HepG2 (cell line): Measurements from ENCODE around the gene SNN. TPM values are rescaled to one million over a fixed set of nuclear protein-coding genes. Genes with fewer than 3 reads are reported as not detected.
A peak's percentile ranks its signal among the peaks of the same experiment; 100 is the strongest.

ENCODE experiments used
- AHR ChIP-seq: IDR thresholded peaks from 2 replicates; pipeline ENCODE4 v1.6.1; 2018; ENCODE audit warnings: missing genetic modification reagents, missing compliant biosample characterization
- HOXA9 ChIP-seq: sonication (generic); formaldehyde crosslinking; IDR thresholded peaks from 2 replicates; pipeline ENCODE4 v1.8.1; 2022; ENCODE audit warnings: missing genetic modification reagents, mild to moderate bottlenecking, moderate library complexity, borderline replicate concordance
- IKZF1 ChIP-seq: fragments of 450-650 bp; IDR thresholded peaks from 2 replicates; pipeline ENCODE4 v1.7.1; 2016
- IRF1 ChIP-seq: sonication (generic); formaldehyde crosslinking; IDR thresholded peaks from 2 replicates; pipeline ENCODE4 v1.4.0; 2020; ENCODE audit warnings: low read depth, mild to moderate bottlenecking, missing genetic modification reagents
- KMT2B ChIP-seq: IDR thresholded peaks from 2 replicates; pipeline ENCODE4 v1.6.1; 2016; ENCODE audit warnings: missing genetic modification reagents, missing compliant biosample characterization
- LBX2 ChIP-seq: sonication (generic); formaldehyde crosslinking; IDR thresholded peaks from 2 replicates; pipeline ENCODE4 v1.5.0; 2020; ENCODE audit warnings: missing genetic modification reagents, mild to moderate bottlenecking, borderline replicate concordance
- NFYB ChIP-seq: sonication (generic); formaldehyde crosslinking; IDR thresholded peaks from 2 replicates; pipeline ENCODE4 v1.4.0; 2020; ENCODE audit warnings: missing genetic modification reagents
- NONO ChIP-seq, 2 experiments: fragments of 450-650 bp in 1 of 2; sonication (generic) in 1 of 2; formaldehyde crosslinking in 1 of 2; IDR thresholded peaks in 1 of 2; conservative IDR thresholded peaks in 1 of 2; 2 replicates each; pipeline versions ENCODE4 v1.6.1 to v1.8.0; 2017 to 2022; ENCODE audit warnings: mild to moderate bottlenecking in 1 of 2, missing genetic modification reagents in 1 of 2, moderate library complexity in 1 of 2
- RFX3 ChIP-seq: IDR thresholded peaks from 2 replicates; pipeline ENCODE4 v1.6.1; 2016; ENCODE audit warnings: missing biosample characterization, missing genetic modification reagents
- SIN3A ChIP-seq: IDR thresholded peaks from 2 replicates; pipeline ENCODE4 v1.6.1; 2011; ENCODE audit warnings: low read depth, mild to moderate bottlenecking, control low read depth, low read length, borderline replicate concordance
- U2AF1 ChIP-seq: fragments of 200-400 bp; formaldehyde crosslinking; optimal IDR thresholded peaks from 2 replicates; pipeline ENCODE3; 2017; ENCODE audit warnings: mild to moderate bottlenecking, low read depth, low read length
- ZHX1 ChIP-seq: sonication (generic); formaldehyde crosslinking; IDR thresholded peaks from 2 replicates; pipeline ENCODE4 v1.8.1; 2022; ENCODE audit warnings: low read depth, mild to moderate bottlenecking, missing genetic modification reagents
- ZNF101 ChIP-seq: sonication (generic); formaldehyde crosslinking; IDR thresholded peaks from 2 replicates; pipeline ENCODE4 v1.4.0; 2020; ENCODE audit warnings: mild to moderate bottlenecking, low read depth, missing genetic modification reagents, borderline replicate concordance
- ZNF432 ChIP-seq: sonication (generic); formaldehyde crosslinking; IDR thresholded peaks from 2 replicates; pipeline ENCODE4 v1.5.0; 2020; ENCODE audit warnings: missing genetic modification reagents, mild to moderate bottlenecking, borderline replicate concordance
- ZNF441 ChIP-seq: sonication (generic); formaldehyde crosslinking; IDR thresholded peaks from 2 replicates; pipeline ENCODE4 v1.7.0; 2021; ENCODE audit warnings: missing genetic modification reagents, borderline replicate concordance
- ZNF598 ChIP-seq: sonication (generic); formaldehyde crosslinking; IDR thresholded peaks from 2 replicates; pipeline ENCODE4 v1.5.1; 2020; ENCODE audit warnings: mild to moderate bottlenecking, missing genetic modification reagents, borderline replicate concordance
- ZNF644 ChIP-seq: IDR thresholded peaks from 2 replicates; pipeline ENCODE4 v1.6.1; 2016; ENCODE audit warnings: low read depth
- ZNF687 ChIP-seq: sonication (generic); formaldehyde crosslinking; IDR thresholded peaks from 2 replicates; pipeline ENCODE4 v1.5.1; 2020; ENCODE audit warnings: mild to moderate bottlenecking, missing genetic modification reagents, moderate library complexity
- ZNF703 ChIP-seq: sonication (generic); formaldehyde crosslinking; IDR thresholded peaks from 2 replicates; pipeline ENCODE4 v1.5.1; 2020; ENCODE audit warnings: missing genetic modification reagents, mild to moderate bottlenecking, moderate library complexity, borderline replicate concordance
- ZNF770 ChIP-seq: sonication (generic); formaldehyde crosslinking; IDR thresholded peaks from 2 replicates; pipeline ENCODE4 v1.5.0; 2020; ENCODE audit warnings: mild to moderate bottlenecking, missing genetic modification reagents
- polyA plus RNA-seq, 8 experiments: library from polyadenylated mRNA; depleted of rRNA in 3 of 8; stranded (reverse) in 7 of 8; unstranded in 1 of 8; fragments of >200 nt; fragmentation: Illumina TruSeq in 4 of 8; extraction: Trizol in 4 of 8; gene quantifications; 2 replicates each; pipeline versions ENCODE4 v1.2.1 to v1.2.3, GENCODE V29; 2011 to 2016; ENCODE audit warnings: low read depth in 4 of 8, missing spikeins in 1 of 8, mixed read lengths in 1 of 8; ENCODE audit not compliant: insufficient read depth in 1 of 8
- total RNA-seq, 5 experiments: library from RNA; depleted of rRNA; stranded (reverse); fragments of >200 nt; fragmentation: Illumina TruSeq; extraction: Trizol; gene quantifications; 2 replicates each; pipeline ENCODE4 v1.2.3, GENCODE V29; 2016; ENCODE audit warnings: low read depth in 1 of 5

The SNN gene
- total and polyA plus RNA-seq, 2 of the 13 experiments (the other 11 are each of a cell fraction or from before 2014, with no cell fraction given): 5.2 to 8.4 TPM

GRCh38 chr16:11630768-11631056 is 37.5 kb upstream of the SNN start (continued):
- no peak for TF ChIP-seq SIN3A
- no peak for TF ChIP-seq ZNF432 (CRISPR knock-in tag)
- TF ChIP-seq ZNF644 (CRISPR knock-in tag): no peak
- no peak for TF ChIP-seq ZNF703 (CRISPR knock-in tag)
- TF ChIP-seq NONO (IDR thresholded peaks at IDR 0.05): no peak
- TF ChIP-seq NONO (CRISPR knock-in tag; conservative IDR thresholded peaks at IDR 0.05): no peak
- no peak for TF ChIP-seq AHR
- TF ChIP-seq RFX3: no peak
- no peak for TF ChIP-seq U2AF1
- no peak for TF ChIP-seq HOXA9 (CRISPR knock-in tag)
- TF ChIP-seq NFYB: no peak
- no peak for TF ChIP-seq KMT2B (CRISPR knock-in tag)
- no peak for TF ChIP-seq IKZF1
- no peak for TF ChIP-seq ZHX1
- no peak for TF ChIP-seq IRF1
- TF ChIP-seq LBX2 (CRISPR knock-in tag): no peak
- 0 out of 2 replicates have a peak, but pooled peaks have one; percentile 27 for TF ChIP-seq ZNF441 (CRISPR knock-in tag)
- TF ChIP-seq ZNF687 (CRISPR knock-in tag): 0 out of 2 replicates have a peak, but pooled peaks have one; percentile 8
- TF ChIP-seq ZNF770 (CRISPR knock-in tag): peak; percentile 97
- no peak for TF ChIP-seq ZNF101 (CRISPR knock-in tag)
- TF ChIP-seq ZNF598 (CRISPR knock-in tag): no peak
